HG02840 (cell line): ENCODE results near the gene GET4.

Experiments used
- ATAC-seq: cut with Tn5 transposase; IDR thresholded peaks from one replicate; pipeline ENCODE4 v1.9.1; 2021; ENCODE audit warnings: mild to moderate bottlenecking, moderate library complexity, moderate number of reproducible peaks; ENCODE audit not compliant: unreplicated experiment, low FRiP score

The GET4 gene

DNA sequence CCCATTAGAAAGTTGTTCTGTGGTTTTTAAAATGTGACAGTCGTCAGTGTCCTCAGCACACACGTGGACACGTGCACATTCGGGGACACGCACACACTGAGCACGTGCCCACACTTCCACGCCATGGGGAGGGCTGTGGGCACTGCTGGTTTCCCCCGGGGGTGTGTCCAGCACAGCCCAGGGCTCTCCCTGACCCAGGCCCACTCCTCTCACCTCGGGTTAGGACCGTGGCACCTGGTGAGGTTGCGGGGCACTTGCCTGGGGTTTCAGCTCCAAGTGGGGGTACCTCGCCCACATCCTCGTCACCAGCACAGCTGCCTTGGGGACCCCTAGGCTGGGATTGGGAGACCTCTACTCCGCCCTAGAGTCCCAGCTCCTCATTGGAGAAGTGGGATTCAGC lies 20.7 kb downstream of the GET4 start:
- no peak for ATAC-seq

DNA sequence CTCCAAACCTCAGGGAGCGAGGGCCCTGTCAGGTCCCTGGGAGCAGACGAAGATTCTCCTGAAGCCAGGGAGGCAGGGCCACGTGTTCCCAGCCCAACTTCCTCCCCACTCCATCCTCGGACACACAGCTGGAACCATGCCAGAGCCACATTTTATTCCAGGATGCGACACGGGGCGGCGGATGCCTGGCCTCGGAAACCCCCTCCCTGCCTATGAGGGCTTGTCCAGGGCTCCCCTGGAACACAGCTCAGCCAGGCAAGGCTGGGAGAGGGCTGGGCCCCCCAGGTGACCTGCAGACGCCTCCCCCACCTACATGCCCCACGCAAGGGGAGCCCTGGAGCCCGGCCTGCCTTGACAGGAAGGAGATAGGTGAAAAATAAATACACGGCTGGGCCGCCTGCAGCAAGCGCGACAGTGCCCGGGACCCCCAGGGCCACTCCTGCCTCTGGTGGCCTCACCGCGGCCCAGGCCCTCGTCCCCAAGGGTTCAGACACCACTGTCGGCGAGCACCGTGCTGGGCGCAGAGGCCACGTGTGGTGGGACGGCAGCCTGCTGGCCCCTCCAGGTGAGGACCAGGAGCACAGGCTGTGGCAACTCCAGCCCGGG lies 21.5 kb downstream of the GET4 start:
- no peak for ATAC-seq

DNA sequence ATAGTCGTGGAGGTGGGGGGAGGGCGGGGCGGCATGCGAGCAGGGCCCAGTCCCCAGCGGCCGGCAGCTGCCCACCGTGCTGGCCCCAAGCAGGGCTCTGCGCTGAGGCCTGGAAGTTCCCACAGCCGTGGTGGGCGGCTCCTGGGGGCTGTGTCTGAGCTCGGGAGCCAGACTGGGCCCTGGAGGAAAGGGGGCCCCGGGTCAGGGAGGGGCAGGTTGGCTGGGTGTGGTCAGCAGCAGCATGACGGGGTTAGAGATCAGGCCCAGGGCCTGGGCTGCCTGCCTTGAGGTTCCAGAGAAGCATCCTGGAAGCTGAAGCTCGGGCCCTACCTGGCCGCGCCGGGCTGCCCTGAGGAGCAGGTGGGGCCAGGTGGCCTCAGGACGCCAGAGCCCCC lies 22.1 kb downstream of the GET4 start:
- ATAC-seq = no peak

DNA sequence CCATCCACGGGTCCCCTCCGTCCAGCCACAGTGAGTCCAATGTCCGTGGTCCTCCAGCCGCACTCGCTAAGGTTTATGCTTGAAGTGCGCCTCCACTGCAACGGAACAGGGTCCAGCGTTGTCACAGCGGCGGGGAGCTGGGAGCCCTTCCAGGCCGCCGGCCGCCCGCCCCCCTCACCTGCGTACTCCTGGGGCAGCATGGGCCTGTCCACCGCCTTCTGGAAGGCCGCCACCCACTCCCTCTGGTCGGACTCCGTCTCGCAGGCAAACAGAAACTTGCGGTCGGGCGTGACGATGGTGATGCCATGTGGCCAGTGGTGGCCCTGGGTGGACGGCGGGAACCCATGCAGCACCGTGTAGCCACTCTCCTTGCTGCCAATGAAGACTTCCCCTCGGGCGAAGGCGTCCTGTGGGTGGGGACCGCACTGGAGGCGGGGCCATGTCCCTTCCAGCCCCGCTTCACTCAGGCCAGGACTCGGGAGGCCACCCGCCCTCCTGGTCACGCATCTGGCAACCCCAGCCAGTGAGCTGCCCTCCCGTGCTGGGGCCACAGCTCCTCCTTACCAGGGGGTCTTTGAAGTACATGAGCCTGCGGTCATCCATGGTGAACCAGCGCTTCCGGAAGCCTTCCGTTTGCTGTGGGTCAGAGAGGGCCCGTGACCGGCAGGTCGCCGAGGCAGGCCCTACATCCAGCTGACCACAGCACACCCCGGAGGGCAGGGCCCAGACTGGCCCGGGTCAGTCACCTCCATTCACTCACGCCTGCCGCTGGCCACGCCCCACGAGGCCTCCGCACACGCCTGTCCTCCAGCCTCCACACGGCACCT lies 22.7 kb downstream of the GET4 start:
- ATAC-seq = no peak

DNA sequence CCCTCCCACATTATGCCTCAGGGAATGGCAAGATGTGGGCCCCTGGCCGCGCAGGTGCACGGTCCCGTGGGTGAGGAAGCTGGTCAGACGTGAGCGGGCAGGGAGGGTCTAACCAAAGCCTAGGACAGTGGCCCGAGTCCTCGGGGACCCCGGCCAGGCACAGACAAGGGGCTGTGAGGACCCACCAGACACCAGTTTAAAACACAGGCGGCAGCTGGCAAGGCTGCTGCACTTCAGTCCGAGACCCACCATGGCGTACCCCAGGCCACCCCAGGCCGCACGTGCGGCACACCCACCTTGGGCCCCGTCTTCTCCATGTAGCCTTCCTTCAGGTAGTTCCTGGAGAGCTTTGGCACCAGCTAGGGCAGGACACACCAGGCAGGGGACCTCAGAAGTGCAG lies 23.5 kb downstream of the GET4 start:
- no peak for ATAC-seq

DNA sequence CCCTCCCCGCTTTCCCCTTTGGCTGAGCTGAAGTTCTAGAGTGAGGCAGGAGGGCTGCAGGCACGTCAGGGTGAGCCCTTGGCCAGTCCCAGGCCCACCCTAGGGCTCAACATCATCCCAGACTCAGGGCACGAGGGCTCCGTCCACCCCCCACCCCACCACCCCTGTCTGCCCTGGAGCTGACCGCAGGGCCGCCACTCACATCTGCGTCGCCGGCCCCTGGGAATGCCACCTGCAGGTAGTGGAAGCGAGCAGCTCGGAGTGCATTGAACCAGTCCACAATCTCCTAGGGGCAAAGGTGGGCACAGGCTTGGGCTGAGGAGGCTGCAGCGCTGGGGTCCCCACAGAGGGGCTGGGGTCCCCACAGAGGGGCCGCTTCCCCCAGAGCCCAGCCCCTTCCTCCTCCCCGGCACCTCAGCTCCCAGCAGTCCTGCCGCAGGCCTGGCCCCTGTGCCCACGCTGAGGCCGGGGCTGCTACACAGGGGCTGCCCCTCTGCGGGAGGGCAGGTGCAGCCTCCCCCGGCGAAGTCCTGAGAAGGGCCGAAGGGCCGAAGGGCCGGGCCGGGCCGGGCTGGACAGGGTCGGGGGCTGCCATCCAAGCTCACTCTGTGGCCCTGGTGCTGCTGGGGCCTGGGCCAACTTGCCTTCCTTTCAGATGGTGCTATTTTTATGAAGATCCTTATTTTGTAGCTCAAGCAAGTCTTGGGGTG lies 24.1 kb downstream of the GET4 start:
- ATAC-seq = no peak

DNA sequence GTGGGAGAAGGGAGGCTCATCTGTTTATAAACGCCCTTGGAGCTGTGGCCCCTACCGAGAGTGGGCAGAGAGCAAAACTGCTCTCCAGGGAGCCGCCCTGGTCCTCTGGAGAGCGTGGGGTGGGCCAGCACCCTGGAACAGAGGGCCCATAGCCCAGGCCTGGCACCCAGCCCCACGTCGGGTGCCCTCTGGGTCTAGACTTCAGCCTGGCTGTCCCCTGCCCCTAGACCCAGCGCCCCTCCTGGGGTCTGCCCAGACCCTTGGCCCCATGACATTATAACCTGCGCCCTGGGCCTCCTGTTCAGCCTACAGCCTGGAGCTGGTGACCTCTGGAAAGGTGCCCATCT lies 24.7 kb downstream of the GET4 start:
- no peak for ATAC-seq

DNA sequence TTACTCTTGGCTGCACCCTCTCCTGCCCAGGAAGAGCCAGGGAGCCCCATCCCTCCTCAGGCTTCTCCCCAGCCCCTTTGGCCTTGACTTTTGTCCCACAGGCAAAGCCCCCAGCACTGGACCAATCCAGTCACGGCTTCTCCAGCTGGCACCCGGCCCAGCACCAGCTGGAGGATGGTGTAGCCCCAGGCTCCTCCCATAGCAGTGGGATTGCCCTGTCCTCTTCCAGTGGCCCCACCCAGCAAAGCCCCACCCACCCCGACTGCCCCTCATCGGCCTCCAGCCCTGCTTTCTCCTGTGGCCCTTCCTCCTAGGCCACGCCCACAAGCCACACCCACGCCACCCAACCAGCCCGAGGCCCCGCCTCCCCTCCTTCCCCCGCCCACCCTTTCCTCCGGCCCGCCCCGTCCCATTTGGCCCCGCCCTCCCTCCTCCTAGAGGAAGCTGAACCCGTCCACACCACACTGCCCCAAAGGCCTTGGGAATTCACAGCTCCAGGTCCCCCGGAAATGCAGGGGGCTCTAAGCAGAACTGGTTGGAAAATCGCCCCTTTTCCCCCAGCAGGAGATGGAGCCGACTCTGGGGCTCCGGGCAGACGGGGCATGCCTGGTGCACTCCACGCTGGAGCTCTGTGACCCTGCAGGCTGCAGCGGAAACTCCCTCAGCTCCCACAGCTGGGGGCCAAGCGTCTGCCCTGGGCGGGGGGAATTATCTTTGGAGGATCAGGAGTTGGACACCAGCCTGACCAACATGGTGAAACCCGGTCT lies 25.2 kb downstream of the GET4 start:
- no peak for ATAC-seq

DNA sequence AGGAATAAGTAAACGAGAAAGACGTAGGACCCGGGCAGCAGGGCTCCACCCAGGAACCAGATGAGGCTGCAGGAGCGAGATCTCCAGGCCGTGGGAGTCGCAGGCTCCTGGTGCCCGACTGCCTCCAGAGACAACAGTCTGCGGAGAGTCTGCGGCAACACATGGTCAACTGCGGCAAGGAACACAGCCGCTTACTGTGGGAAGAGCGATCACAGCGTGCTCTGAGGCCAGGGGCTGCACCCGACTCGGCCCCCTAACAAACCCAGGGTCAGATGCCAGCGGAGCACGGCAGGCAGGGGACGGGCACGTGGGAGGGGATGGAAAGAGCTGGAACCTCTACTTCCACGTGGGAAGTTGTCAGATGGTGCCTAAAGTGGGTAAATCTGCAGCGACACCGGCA lies 26.6 kb downstream of the GET4 start:
- no peak for ATAC-seq

DNA sequence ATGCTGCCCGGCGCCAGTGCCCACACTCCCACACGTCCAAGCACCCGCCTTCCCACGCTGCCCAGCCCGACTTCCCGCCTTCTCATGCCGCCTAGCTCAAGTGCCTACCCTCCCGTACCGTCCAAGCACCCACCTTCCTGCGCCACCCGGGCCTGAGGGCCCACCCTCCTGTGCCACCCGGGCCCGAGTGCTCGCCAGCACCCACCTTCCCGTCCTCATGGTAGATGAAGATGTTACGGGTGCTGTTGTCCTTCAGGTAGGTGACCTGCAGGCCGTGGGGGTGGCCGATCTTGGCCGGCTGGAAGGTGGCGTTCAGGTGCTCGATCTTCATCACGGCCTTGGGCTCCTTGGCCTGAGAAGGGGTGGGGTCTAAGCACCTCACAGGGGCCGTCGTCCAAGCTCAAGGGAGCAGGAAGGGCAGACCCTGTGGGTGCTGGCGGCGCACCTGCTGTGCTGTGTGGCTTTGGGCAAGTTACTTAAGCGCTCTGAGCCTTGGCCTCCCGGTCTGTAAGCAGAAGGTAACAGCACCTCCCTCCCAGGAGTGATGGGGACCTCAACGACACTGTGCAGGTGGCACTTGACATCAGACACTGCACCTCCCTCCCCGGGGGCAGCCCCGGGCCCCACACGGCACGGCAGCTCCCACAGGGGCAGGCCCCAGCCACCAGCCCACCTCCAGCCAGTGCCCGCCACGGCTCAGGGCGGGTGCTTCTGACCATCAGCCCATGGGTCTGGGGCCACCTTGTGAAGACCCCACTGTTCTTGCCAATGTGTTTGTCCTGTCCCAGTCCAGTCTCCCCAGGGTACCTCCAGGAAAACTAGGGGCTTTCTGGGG lies 27.8 kb downstream of the GET4 start:
- no peak for ATAC-seq

DNA sequence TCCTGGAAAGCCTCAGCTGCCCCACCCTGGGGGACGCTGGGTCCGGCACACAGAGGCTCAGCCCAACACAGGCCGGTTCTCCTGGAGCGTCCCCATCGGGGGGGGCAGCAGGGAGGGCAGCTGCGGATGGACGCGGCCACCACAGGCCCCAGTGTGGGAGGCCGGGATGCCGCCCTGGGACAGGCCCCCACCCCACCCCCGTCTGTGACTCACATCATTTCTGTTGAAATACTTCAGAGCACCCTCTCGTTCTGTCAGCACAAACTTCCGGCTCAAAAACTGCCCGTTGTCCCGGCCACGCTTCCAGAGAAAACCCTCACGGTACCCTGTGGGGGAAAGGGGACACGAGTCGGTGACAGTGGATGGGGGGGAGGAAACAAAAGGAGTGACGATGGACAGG lies 28.5 kb downstream of the GET4 start:
- ATAC-seq = no peak

DNA sequence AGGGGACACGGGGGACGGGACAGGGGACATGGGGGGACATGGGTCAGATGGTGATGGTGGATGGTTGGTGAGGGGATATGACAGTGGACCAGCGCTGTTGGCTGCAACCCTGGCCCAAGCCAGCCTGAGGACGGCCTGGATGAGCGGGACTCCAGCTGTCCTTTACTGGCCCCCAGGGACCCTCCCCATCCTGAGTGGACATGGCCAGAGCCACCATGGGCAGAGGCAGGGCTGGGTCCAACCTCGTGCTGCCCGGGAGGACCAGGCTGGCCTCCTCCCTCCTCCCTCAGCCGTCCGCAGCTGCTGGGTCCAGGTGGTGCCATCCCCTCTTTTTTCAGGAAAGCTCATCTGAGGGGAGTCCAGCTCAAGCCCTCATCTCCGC lies 30.4 kb downstream of the GET4 start:
- ATAC-seq = no peak

DNA sequence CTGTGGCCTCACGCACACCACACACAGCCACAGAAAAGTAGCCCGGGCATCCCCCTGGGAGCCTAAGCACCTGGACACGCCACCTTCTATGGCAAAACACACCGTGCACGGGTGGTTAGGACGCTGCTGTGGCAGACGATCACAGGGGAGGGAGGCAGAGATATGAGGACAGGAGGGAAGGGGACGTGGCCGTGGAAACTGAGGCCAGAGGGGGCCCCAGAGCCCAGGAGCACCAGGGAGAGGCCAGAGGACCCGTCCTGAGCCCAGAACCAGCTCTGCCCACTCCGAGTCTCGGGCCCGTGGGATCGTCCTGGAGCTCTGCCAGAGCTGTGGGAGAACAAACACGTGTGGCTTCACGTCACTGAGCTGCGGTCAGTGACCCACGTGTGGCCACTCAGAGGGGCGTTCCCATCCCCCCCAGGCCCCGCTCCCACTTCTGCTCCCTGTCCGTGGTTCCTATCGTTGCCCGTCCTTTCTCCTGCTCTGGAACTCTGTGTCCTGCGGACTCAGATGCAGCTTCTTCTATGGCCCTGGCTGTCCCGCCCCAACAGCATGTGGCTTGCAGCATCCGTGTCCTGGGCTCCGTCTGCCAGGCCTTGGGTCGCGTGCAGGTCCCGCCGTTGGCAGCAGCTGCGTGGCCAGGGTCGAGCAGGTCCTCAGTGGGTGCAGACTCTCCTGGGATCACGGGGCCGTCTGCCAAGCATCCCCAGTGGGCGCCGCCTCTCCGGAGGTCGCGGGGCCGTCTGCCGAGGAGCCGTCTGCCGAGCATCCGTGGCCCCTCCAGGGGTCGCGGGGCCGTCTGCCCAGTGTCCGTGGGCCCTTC lies 31.0 kb downstream of the GET4 start:
- no peak for ATAC-seq

DNA sequence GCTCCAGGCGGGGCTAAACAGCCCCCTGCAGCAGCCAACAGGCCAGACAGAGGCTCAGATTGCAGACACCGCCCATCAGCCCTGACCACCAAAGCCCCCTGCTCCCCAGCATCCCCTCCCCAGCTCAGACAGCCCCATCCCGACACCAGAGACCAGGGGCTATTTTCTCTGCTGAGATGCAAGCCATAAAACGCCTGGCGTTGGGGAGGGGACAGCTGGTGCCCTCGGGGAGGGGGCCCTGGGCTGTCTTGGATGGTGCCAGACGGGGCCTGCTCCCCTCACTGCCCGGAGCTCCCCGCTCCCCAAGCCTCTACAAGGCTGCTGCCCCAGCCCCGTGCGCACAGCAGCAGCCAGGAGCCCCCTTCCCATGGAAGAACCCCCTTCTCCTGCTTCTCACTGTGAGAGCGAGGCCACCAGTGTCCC lies 31.8 kb downstream of the GET4 start:
- no peak for ATAC-seq

DNA sequence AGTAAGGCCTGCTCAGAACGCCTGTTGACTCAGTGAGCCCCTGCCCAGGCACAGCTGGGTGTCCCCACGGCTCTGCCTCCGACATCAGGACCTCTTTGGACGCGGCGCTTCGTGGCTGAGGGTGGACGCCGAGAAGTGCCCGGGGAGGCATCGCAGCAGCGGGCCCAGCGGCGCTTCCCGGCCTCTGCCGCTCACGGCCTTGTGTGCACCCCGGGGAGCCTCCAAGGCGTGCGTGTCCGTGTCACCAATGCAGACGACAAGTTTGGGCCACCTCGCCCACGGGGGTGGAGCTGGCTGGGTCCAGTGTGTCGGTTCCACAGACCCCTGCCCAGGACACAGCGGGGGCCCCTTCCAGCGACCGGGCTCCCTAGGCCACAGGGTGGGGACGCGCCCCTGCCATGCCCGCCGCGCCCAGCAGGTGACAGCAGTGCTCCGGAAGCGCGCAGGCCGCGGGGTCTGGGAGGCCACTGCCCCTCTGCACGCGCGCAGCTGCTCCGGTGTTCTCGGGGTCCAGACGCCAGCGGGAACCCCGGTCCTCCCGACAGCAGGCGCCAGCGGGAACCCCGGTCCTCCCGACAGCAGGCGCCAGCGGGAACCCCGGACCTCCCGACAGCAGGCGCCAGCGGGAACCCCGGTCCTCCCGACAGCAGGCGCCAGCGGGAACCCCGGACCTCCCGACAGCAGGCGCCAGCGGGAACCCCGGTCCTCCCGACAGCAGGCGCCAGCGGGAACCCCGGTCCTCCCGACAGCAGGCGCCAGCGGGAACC lies 32.4 kb downstream of the GET4 start:
- peak; percentile 56 for ATAC-seq

DNA sequence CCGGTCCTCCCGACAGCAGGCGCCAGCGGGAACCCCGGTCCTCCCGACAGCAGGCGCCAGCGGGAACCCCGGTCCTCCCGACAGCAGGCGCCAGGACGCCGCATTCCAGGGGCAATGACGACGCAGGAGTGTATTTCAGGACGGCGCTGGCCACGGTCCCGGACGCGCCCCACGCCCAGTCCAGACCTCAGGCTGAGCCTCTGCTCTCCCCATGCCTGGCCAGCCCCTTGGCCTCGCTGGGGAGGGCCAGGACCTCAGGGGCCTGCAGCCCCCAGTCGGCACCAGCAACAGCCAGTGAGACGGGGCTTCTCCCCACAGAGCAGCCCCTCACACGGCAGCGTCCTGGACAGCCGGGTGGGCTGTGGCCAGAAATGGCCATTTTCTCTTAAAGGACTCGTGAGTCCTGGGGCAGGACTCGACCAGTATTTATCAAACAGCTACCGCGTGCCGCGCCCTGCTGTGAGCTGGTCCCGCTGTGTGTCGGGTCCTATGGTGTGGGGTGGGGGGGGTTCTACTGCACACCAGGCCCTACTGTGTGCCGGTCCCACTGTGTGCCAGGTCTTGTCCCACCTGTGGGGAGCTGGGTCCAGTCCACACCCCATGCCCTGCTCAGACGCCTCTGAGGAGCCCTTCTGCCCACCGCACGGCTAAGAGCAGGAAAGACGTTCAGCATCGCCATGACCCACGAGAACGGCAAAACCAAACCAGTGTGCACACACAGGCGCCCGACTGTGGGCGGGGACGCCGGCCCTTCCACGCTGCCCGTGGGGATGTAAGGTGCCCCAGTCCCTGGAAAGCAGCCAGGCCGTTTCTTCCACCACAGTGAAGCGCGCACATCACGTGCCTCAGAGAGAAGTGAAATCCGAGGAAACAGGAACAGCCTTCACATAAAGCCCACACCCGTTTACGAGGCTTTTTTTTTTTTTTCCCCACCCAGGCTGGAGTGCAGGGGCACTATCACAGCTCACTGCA lies 33.3 kb downstream of the GET4 start:
- no peak for ATAC-seq

DNA sequence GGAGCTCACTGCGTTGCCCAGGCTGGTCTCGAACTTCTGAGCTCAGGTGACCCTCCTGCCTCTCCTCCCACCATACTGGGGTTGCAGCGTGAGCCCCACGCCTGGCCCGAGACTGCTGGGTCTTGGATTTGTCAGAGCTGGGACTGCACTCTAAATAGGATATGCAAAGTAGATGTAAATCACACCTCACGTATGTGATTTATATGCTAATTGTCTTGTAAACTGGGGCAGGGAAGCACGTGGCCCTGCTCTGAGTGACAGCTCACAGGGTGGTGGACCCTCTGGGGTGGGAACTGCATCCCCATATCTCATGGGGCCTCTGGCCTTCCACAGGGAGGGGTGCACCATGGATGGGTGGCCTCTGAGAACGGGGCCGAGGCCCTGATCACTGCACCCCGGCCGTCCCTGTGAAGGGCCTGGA lies 34.1 kb downstream of the GET4 start:
- ATAC-seq = no peak
